GM12878 (cell line): Measurements from ENCODE around the gene RAPSN. TPM values are rescaled to one million over a fixed set of nuclear protein-coding genes. Genes with fewer than 3 reads are reported as not detected.

Experiments used
- BHLHE40 ChIP-seq, 2 experiments: fragments of 450-650 bp in 1 of 2; IDR thresholded peaks; 2 replicates each; pipeline ENCODE4 v1.6.1; 2011 to 2017; ENCODE audit warnings: low read depth in 2 of 2, borderline replicate concordance in 1 of 2, improper control_type of control experiment in 1 of 2, low read length in 1 of 2, mild to moderate bottlenecking in 1 of 2
- CBFB ChIP-seq: IDR thresholded peaks from 2 replicates; pipeline ENCODE4 v1.6.1; 2016; ENCODE audit warnings: antibody characterized with exemption, low read depth
- EZH2 ChIP-seq: IDR thresholded peaks from 2 replicates; pipeline ENCODE4 v1.6.1; 2012; ENCODE audit warnings: low read depth, mild to moderate bottlenecking, control low read depth, inconsistent platforms, low read length, borderline replicate concordance; ENCODE audit not compliant: control insufficient read depth
- LARP7 ChIP-seq: fragments of 450-650 bp; IDR thresholded peaks from 2 replicates; pipeline ENCODE4 v1.6.1; 2017; ENCODE audit warnings: mild to moderate bottlenecking
- MTA2 ChIP-seq: fragments of 450-650 bp; IDR thresholded peaks from 2 replicates; pipeline ENCODE4 v1.6.1; 2016; ENCODE audit warnings: low read depth, mild to moderate bottlenecking, moderate library complexity
- SIN3A ChIP-seq: IDR thresholded peaks from 2 replicates; pipeline ENCODE4 v1.6.1; 2012; ENCODE audit warnings: low read depth, low read length, improper control_type of control experiment
- SMAD5 ChIP-seq: IDR thresholded peaks from 2 replicates; pipeline ENCODE4 v1.6.1; 2016; ENCODE audit warnings: antibody characterized with exemption, low read depth
- TCF3 ChIP-seq: IDR thresholded peaks from 2 replicates; pipeline ENCODE4 v1.6.1; 2012; ENCODE audit warnings: low read depth, mild to moderate bottlenecking, low read length, borderline replicate concordance; ENCODE audit not compliant: insufficient read depth
- TCF7 ChIP-seq: IDR thresholded peaks from 2 replicates; pipeline ENCODE4 v1.6.1; 2014; ENCODE audit warnings: antibody characterized with exemption, borderline replicate concordance
- ZBED1 ChIP-seq: IDR thresholded peaks from 2 replicates; pipeline ENCODE4 v1.6.1; 2016; ENCODE audit warnings: borderline replicate concordance
- ZSCAN29 ChIP-seq: fragments of 450-650 bp; IDR thresholded peaks from 2 replicates; pipeline ENCODE4 v1.6.1; 2017; ENCODE audit warnings: mild to moderate bottlenecking, moderate library complexity
- polyA plus RNA-seq, 11 experiments: library from polyadenylated mRNA; depleted of rRNA in 4 of 11; unstranded in 6 of 11; stranded (reverse) in 5 of 11; fragments of >200 nt; fragmentation: Nextera tagmentation in 4 of 11; fragmentation: Illumina TruSeq in 1 of 11; extraction: Ambion mirVana in 4 of 11; extraction: Trizol in 1 of 11; gene quantifications; 1 replicate in 1 of 11; 2 replicates in 10 of 11; pipeline versions ENCODE4 v1.2.1 to v1.2.3, GENCODE V29; 2011 to 2016; ENCODE audit warnings: inconsistent platforms in 2 of 11, missing spikeins in 2 of 11, low read depth in 1 of 11
- total RNA-seq, 4 experiments: library from RNA; depleted of rRNA in 3 of 4; stranded (reverse); fragments of >200 nt in 3 of 4; fragmentation: Illumina TruSeq in 1 of 4; extraction: Trizol in 1 of 4; gene quantifications; 2 replicates each; pipeline versions ENCODE4 v1.2.1 to v1.2.3, GENCODE V29; 2013 to 2021
- TF ChIP-seq, protein P1 (sequence below): fragments of 450-650 bp; formaldehyde crosslinking; IDR thresholded peaks from 2 replicates; pipeline ENCODE4 v1.4.0; 2020; ENCODE audit warnings: mild to moderate bottlenecking, moderate library complexity
- TF ChIP-seq, protein P2 (sequence below): fragments of 450-650 bp; IDR thresholded peaks from 2 replicates; pipeline ENCODE4 v1.6.1; 2017; ENCODE audit warnings: mild to moderate bottlenecking
- TF ChIP-seq, protein P3 (sequence below): fragments of 450-650 bp; IDR thresholded peaks from 2 replicates; pipeline ENCODE4 v1.6.1; 2017; ENCODE audit warnings: mild to moderate bottlenecking, low read depth, inconsistent platforms; ENCODE audit not compliant: poor library complexity, severe bottlenecking

Gene RAPSN
- total and polyA plus RNA-seq, 10 of the 15 experiments (the other 5 are each of a cell fraction or from before 2014, with no cell fraction given): 0.08 to 0.23 (median 0.14) TPM; not detected in 6

DNA sequence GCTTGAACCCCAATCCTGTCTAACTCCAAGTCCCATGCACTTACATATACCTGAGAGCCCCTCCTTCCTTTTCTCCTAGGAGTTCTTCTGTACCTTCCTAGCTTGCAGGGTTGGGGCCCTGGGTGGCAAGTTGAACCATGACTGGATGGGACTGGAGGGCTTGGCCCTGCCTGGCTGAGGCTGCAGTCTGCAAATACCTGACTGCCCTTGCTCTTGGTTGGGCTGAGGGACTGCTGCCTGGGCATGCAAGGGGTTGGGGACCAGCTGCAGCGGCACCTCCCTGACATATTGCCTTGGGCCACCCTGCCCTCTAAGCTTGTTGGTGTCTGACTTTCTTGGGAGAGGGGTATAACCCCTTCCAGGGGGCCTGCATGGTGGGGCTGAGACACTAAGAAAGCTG lies 50.4 kb downstream of the RAPSN start (continued):
- TF ChIP-seq, protein P1, sequence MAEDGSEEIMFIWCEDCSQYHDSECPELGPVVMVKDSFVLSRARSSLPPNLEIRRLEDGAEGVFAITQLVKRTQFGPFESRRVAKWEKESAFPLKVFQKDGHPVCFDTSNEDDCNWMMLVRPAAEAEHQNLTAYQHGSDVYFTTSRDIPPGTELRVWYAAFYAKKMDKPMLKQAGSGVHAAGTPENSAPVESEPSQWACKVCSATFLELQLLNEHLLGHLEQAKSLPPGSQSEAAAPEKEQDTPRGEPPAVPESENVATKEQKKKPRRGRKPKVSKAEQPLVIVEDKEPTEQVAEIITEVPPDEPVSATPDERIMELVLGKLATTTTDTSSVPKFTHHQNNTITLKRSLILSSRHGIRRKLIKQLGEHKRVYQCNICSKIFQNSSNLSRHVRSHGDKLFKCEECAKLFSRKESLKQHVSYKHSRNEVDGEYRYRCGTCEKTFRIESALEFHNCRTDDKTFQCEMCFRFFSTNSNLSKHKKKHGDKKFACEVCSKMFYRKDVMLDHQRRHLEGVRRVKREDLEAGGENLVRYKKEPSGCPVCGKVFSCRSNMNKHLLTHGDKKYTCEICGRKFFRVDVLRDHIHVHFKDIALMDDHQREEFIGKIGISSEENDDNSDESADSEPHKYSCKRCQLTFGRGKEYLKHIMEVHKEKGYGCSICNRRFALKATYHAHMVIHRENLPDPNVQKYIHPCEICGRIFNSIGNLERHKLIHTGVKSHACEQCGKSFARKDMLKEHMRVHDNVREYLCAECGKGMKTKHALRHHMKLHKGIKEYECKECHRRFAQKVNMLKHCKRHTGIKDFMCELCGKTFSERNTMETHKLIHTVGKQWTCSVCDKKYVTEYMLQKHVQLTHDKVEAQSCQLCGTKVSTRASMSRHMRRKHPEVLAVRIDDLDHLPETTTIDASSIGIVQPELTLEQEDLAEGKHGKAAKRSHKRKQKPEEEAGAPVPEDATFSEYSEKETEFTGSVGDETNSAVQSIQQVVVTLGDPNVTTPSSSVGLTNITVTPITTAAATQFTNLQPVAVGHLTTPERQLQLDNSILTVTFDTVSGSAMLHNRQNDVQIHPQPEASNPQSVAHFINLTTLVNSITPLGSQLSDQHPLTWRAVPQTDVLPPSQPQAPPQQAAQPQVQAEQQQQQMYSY: no peak
- TF ChIP-seq EZH2 (no peak), TCF7 (no peak), BHLHE40 (IDR thresholded peaks at IDR 0.05; ENCODE audit: borderline replicate concordance in 1 of 2, low read depth in 2 of 2, low read length in 1 of 2) (no peak), SIN3A (no peak), MTA2 (no peak), LARP7 (no peak), ZBED1 (no peak), ZSCAN29 (no peak), TCF3 (no peak), SMAD5 (no peak), CBFB (no peak)
- TF ChIP-seq, protein P2, sequence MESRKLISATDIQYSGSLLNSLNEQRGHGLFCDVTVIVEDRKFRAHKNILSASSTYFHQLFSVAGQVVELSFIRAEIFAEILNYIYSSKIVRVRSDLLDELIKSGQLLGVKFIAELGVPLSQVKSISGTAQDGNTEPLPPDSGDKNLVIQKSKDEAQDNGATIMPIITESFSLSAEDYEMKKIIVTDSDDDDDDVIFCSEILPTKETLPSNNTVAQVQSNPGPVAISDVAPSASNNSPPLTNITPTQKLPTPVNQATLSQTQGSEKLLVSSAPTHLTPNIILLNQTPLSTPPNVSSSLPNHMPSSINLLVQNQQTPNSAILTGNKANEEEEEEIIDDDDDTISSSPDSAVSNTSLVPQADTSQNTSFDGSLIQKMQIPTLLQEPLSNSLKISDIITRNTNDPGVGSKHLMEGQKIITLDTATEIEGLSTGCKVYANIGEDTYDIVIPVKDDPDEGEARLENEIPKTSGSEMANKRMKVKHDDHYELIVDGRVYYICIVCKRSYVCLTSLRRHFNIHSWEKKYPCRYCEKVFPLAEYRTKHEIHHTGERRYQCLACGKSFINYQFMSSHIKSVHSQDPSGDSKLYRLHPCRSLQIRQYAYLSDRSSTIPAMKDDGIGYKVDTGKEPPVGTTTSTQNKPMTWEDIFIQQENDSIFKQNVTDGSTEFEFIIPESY: no peak
- TF ChIP-seq, protein P3, sequence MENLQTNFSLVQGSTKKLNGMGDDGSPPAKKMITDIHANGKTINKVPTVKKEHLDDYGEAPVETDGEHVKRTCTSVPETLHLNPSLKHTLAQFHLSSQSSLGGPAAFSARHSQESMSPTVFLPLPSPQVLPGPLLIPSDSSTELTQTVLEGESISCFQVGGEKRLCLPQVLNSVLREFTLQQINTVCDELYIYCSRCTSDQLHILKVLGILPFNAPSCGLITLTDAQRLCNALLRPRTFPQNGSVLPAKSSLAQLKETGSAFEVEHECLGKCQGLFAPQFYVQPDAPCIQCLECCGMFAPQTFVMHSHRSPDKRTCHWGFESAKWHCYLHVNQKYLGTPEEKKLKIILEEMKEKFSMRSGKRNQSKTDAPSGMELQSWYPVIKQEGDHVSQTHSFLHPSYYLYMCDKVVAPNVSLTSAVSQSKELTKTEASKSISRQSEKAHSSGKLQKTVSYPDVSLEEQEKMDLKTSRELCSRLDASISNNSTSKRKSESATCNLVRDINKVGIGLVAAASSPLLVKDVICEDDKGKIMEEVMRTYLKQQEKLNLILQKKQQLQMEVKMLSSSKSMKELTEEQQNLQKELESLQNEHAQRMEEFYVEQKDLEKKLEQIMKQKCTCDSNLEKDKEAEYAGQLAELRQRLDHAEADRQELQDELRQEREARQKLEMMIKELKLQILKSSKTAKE: no peak
